ENCODE data around the gene USP10. TPM values are rescaled to one million over a fixed set of nuclear protein-coding genes. Genes with fewer than 3 reads are reported as not detected.

USP10 gene
- total RNA-seq, 1 experiment from 2014 or later: 203 TPM

DNA sequence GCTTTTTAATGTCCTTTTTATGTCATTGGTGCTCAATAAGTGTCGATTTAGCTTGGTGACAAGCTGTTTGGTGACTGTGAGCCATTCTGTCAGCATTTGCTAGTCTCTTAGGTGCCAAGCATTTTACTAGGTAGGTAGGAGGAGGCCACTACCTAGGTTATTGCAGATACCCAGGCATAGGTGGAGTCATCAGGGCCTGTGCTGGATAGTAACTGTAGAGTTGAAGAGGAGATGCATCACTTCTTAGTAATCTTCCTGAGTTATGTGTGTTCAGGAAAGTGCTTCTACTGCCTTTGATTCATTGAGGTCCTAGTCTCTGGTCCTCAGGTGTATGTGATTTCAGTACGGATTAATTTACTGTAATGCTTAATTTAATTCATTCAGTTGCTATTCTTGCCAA lies 17.7 kb downstream of the USP10 start:
- Histone ChIP-seq H3K27me3 (ENCODE audit: insufficient read depth, low read length) (no peaks in the 10 kb centered on the region), H2BK12ac (ENCODE audit: insufficient read length, low read depth, low read length) (no peak overlapping the region), H3T11ph (ENCODE audit: low read length) (no peak overlapping the region), H4K91ac (ENCODE audit: insufficient read length, low read depth, low read length) (no peak overlapping the region), H3K18ac (ENCODE audit: insufficient read length, low read depth, low read length) (no peak overlapping the region), H4K5ac (ENCODE audit: insufficient read length, low read depth, low read length) (no peak overlapping the region), H3K9me3 (ENCODE audit: control insufficient read depth, low read depth, low read length) (no peaks in the 10 kb centered on the region), H2BK15ac (ENCODE audit: low read depth, low read length) (no peak overlapping the region), H3K4me2 (ENCODE audit: insufficient read depth, insufficient read length, low read length) (no peak overlapping the region), H3K79me1 (ENCODE audit: insufficient read depth, low read depth, low read length, poor library complexity, severe bottlenecking) (peaks cover 8% of the 10 kb centered on the region), H4K20me1 (ENCODE audit: control insufficient read depth, insufficient read depth, insufficient read length) (peaks cover 3% of the 10 kb centered on the region), H2BK120ac (ENCODE audit: low read depth, low read length, poor library complexity, severe bottlenecking) (no peak overlapping the region), H2BK20ac (ENCODE audit: low read depth, low read length, poor library complexity, severe bottlenecking) (no peak overlapping the region), H2AK5ac (ENCODE audit: insufficient read length, low read length) (no peak overlapping the region), H2AFZ (ENCODE audit: low read length) (no peak overlapping the region), H3K14ac (ENCODE audit: insufficient read depth, low read length) (no peak overlapping the region), H3K23me2 (ENCODE audit: insufficient read length, low read depth, low read length, poor library complexity, severe bottlenecking) (no peaks in the 10 kb centered on the region), H3K27ac (ENCODE audit: insufficient read length, low read depth, low read length) (no peak overlapping the region), H3K4me1 (ENCODE audit: insufficient read depth, low read length) (no peaks in the 10 kb centered on the region; the same call in 1 of the 2 replicates), H3K4ac (ENCODE audit: low read depth, low read length) (no peak overlapping the region), H2BK5ac (ENCODE audit: insufficient read length, low read length) (no peak overlapping the region), H3K79me2 (ENCODE audit: insufficient read depth, low read length) (peaks cover 72% of the 10 kb centered on the region), H3K9ac (ENCODE audit: extremely low read depth, insufficient read length, low read length) (no peak overlapping the region), H3K23ac (ENCODE audit: insufficient read length, low read depth, low read length) (no peak overlapping the region), H4K8ac (replicated peaks; ENCODE audit: insufficient read length, low read depth, low read length) (no peak overlapping the region), H3K56ac (ENCODE audit: insufficient read length, low read depth, low read length) (no peak overlapping the region)
- H3K27me3 Mint-ChIP-seq (ENCODE audit: low read depth): no peaks in the 10 kb centered on the region
- peaks cover 29 to 61% of the 10 kb centered on the region in 2 experiments for H3K4me1 Mint-ChIP-seq
- H3K36me3 Mint-ChIP-seq (ENCODE audit: insufficient read depth in 1 of 3, low read depth in 3 of 3): peaks cover 2 to 26% (median 22%) of the 10 kb centered on the region in 3 experiments
- no peak for DNase-seq
- no CpG with 5 or more reads among the region's 2 CpGs for WGBS (ENCODE audit: extremely low coverage, insufficient read length, low lambda C conversion rate)
- no peak overlapping the region for H3K4me3 Mint-ChIP-seq
- H3K27ac Mint-ChIP-seq: peak overlapping the region in 1 of 3 experiments; percentile 8; a peak in 3 of 7 replicates
- H3K9me3 Mint-ChIP-seq: no peaks in the 10 kb centered on the region
- TF ChIP-seq, protein P1, sequence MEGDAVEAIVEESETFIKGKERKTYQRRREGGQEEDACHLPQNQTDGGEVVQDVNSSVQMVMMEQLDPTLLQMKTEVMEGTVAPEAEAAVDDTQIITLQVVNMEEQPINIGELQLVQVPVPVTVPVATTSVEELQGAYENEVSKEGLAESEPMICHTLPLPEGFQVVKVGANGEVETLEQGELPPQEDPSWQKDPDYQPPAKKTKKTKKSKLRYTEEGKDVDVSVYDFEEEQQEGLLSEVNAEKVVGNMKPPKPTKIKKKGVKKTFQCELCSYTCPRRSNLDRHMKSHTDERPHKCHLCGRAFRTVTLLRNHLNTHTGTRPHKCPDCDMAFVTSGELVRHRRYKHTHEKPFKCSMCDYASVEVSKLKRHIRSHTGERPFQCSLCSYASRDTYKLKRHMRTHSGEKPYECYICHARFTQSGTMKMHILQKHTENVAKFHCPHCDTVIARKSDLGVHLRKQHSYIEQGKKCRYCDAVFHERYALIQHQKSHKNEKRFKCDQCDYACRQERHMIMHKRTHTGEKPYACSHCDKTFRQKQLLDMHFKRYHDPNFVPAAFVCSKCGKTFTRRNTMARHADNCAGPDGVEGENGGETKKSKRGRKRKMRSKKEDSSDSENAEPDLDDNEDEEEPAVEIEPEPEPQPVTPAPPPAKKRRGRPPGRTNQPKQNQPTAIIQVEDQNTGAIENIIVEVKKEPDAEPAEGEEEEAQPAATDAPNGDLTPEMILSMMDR (conservative IDR thresholded peaks at IDR 0.05): no peak

All from H9 (cell line).